SK-N-SH (cell line): Measurements from ENCODE around the gene HLTF. TPM values are rescaled to one million over a fixed set of nuclear protein-coding genes. Genes with fewer than 3 reads are reported as not detected.

ENCODE experiments used
- CTCF ChIA-PET: fragments of 300-600, 350-600 bp; formaldehyde crosslinking; extraction: SDS; loops from one replicate; lab custom pipeline; 2021; lab: Yijun Ruan, JAX
- POLR2A ChIA-PET: fragments of 350-600 bp; sonication (Branson Sonifier 250); formaldehyde crosslinking; extraction: SDS; loops from one replicate; lab custom pipeline; 2020; ENCODE audit warnings: antibody characterized with exemption, inconsistent platforms; lab: Yijun Ruan, JAX
- DNase-seq: peaks from one replicate; pipeline ENCODE4 v3.0.0; 2012
- H2AFZ ChIP-seq: fragments of 200-600 bp; sonication (generic); 2 replicates; pipeline ENCODE4 v1.8.1; 2016; ENCODE audit warnings: antibody characterized with exemption, mild to moderate bottlenecking, low read depth
- H3F3A ChIP-seq: fragments of 200-600 bp; sonication (generic); replicated peaks from 2 replicates; pipeline ENCODE3; 2016; ENCODE audit warnings: antibody characterized with exemption, mild to moderate bottlenecking; ENCODE audit not compliant: insufficient read depth
- H3K27ac ChIP-seq, 2 experiments: fragments of 200-500 bp in 1 of 2; fragments of 200-600 bp in 1 of 2; sonication (Bioruptor generic) in 1 of 2; sonication (generic), shearing (Covaris generic) in 1 of 2; 2 replicates each; pipeline versions ENCODE4 v1.5.1 to v1.6.1; 2014 to 2016; ENCODE audit warnings: low read depth in 2 of 2, inconsistent platforms in 1 of 2, low read length in 1 of 2, mild to moderate bottlenecking in 1 of 2, mixed read lengths in 1 of 2
- H3K27me3 ChIP-seq: fragments of 200-600 bp; sonication (generic), shearing (Covaris generic); 2 replicates; pipeline ENCODE4 v1.6.1; 2016; ENCODE audit warnings: mixed run types; ENCODE audit not compliant: insufficient read depth
- H3K36me3 ChIP-seq, 2 experiments: fragments of 200-500 bp in 1 of 2; fragments of 200-600 bp in 1 of 2; sonication (Bioruptor generic) in 1 of 2; sonication (generic) in 1 of 2; replicated peaks in 1 of 2; 2 replicates each; pipeline versions ENCODE3 to v1.5.1; 2014 to 2016; ENCODE audit warnings: low read length in 1 of 2, mild to moderate bottlenecking in 1 of 2; ENCODE audit not compliant: insufficient read depth in 2 of 2, control insufficient read depth in 1 of 2
- H3K4me1 ChIP-seq, 2 experiments: fragments of 200-500 bp in 1 of 2; fragments of 200-600 bp in 1 of 2; sonication (Bioruptor generic) in 1 of 2; sonication (generic), shearing (Covaris generic) in 1 of 2; 2 replicates each; pipeline versions ENCODE4 v1.5.1 to v1.6.1; 2014 to 2016; ENCODE audit warnings: low read depth in 1 of 2, low read length in 1 of 2, mixed run types in 1 of 2; ENCODE audit not compliant: insufficient read depth in 2 of 2, control insufficient read depth in 1 of 2
- H3K4me2 ChIP-seq: fragments of 200-600 bp; sonication (generic), shearing (Covaris generic); 2 replicates; pipeline ENCODE4 v1.6.1; 2017; ENCODE audit warnings: mixed run types
- H3K4me3 ChIP-seq, 2 experiments: fragments of 200-500 bp in 1 of 2; fragments of 200-600 bp in 1 of 2; sonication (Bioruptor generic) in 1 of 2; sonication (generic), shearing (Covaris generic) in 1 of 2; 2 replicates each; pipeline versions ENCODE4 v1.5.1 to v1.8.1; 2014 to 2016; ENCODE audit warnings: low read depth in 2 of 2, inconsistent platforms in 1 of 2, low read length in 1 of 2, mild to moderate bottlenecking in 1 of 2, mixed read lengths in 1 of 2, moderate library complexity in 1 of 2
- H3K79me2 ChIP-seq: fragments of 200-600 bp; sonication (generic); 2 replicates; pipeline ENCODE4 v1.8.1; 2017; ENCODE audit warnings: mild to moderate bottlenecking; ENCODE audit not compliant: insufficient read depth
- H3K9ac ChIP-seq: fragments of 200-600 bp; sonication (generic); 2 replicates; pipeline ENCODE4 v1.6.1; 2017; ENCODE audit warnings: mixed run types
- H3K9me2 ChIP-seq: fragments of 200-600 bp; sonication (generic); 2 replicates; pipeline ENCODE4 v1.6.1; 2017; ENCODE audit warnings: mixed run types
- H3K9me3 ChIP-seq: fragments of 200-600 bp; sonication (generic); 2 replicates; pipeline ENCODE4 v1.6.1; 2017; ENCODE audit warnings: mixed run types, mild to moderate bottlenecking, moderate library complexity
- H4K20me1 ChIP-seq: fragments of 200-600 bp; sonication (generic); 2 replicates; pipeline ENCODE4 v1.6.1; 2017; ENCODE audit warnings: mild to moderate bottlenecking, mixed run types; ENCODE audit not compliant: insufficient read depth
- ELF1 ChIP-seq: IDR thresholded peaks from 2 replicates; pipeline ENCODE4 v1.4.0; 2012
- EP300 ChIP-seq, 2 experiments: IDR thresholded peaks; 2 replicates each; pipeline versions ENCODE4 v1.4.0 to v1.6.1; 2012; ENCODE audit warnings: borderline replicate concordance in 1 of 2, low read depth in 1 of 2, low read length in 1 of 2
- EZH2phosphoT487 ChIP-seq: fragments of 200-600 bp; sonication (generic); IDR thresholded peaks from 2 replicates; pipeline ENCODE4 v1.6.1; 2017; ENCODE audit warnings: low read depth, mixed run types, mild to moderate bottlenecking, antibody characterized with exemption, moderate library complexity, borderline replicate concordance
- FOSL2 ChIP-seq: IDR thresholded peaks from 2 replicates; pipeline ENCODE4 v1.4.0; 2012; ENCODE audit warnings: low read depth, mild to moderate bottlenecking, moderate library complexity, borderline replicate concordance
- FOXJ3 ChIP-seq: sonication (generic); formaldehyde crosslinking; IDR thresholded peaks from 2 replicates; pipeline ENCODE4 v1.5.1; 2020; ENCODE audit warnings: mild to moderate bottlenecking, missing genetic modification reagents
- FOXM1 ChIP-seq: IDR thresholded peaks from 2 replicates; pipeline ENCODE4 v1.4.0; 2012; ENCODE audit warnings: low read depth, mild to moderate bottlenecking
- GABPA ChIP-seq: IDR thresholded peaks from 2 replicates; pipeline ENCODE4 v1.4.0; 2012; ENCODE audit warnings: low read depth, mild to moderate bottlenecking
- GATA2 ChIP-seq: sonication (generic); formaldehyde crosslinking; IDR thresholded peaks from 2 replicates; pipeline ENCODE4 v1.5.0; 2020; ENCODE audit warnings: mild to moderate bottlenecking, missing genetic modification reagents
- JUND ChIP-seq: IDR thresholded peaks from 2 replicates; pipeline ENCODE4 v1.4.0; 2012
- MAX ChIP-seq: IDR thresholded peaks from 2 replicates; pipeline ENCODE4 v1.4.0; 2012; ENCODE audit warnings: low read depth
- MEF2A ChIP-seq: IDR thresholded peaks from 2 replicates; pipeline ENCODE4 v1.4.0; 2012; ENCODE audit warnings: low read depth, borderline replicate concordance
- NFIC ChIP-seq: IDR thresholded peaks from 2 replicates; pipeline ENCODE4 v1.4.0; 2012; ENCODE audit warnings: borderline replicate concordance
- PBX3 ChIP-seq: IDR thresholded peaks from 2 replicates; pipeline ENCODE4; 2012
- POLR2AphosphoS5 ChIP-seq: IDR thresholded peaks from 2 replicates; pipeline ENCODE4 v1.6.1; 2012; ENCODE audit warnings: low read depth, low read length
- TCF12 ChIP-seq: IDR thresholded peaks from 2 replicates; pipeline ENCODE4 v1.4.0; 2012
- TEAD4 ChIP-seq: IDR thresholded peaks from 2 replicates; pipeline ENCODE4 v1.4.0; 2012; ENCODE audit warnings: mild to moderate bottlenecking, borderline replicate concordance; ENCODE audit not compliant: insufficient read depth
- WGBS: methylation state at CpG from one replicate; pipeline ENCODE4 v1.1.6; 2017; ENCODE audit warnings: low lambda C conversion rate; 5-methylcytosine and 5-hydroxymethylcytosine counted together
- polyA plus RNA-seq, 3 experiments: library from polyadenylated mRNA; depleted of rRNA; stranded (reverse); fragments of >200 nt; gene quantifications; 2 replicates each; pipeline ENCODE4 v1.2.3, GENCODE V29; 2012
- TF ChIP-seq, protein P1 (sequence below): IDR thresholded peaks from 2 replicates; pipeline ENCODE4 v1.4.0; 2012; ENCODE audit warnings: low read depth, borderline replicate concordance
- TF ChIP-seq, protein P2 (sequence below): IDR thresholded peaks from 2 replicates; pipeline ENCODE4 v1.4.0; 2012; ENCODE audit warnings: low read depth, borderline replicate concordance
- TF ChIP-seq, protein P3 (sequence below): fragments of 150-350 bp; IDR thresholded peaks from 2 replicates; pipeline ENCODE4 v1.6.1; 2016; ENCODE audit warnings: mild to moderate bottlenecking, low read depth, low read length

HLTF gene
- polyA plus RNA-seq, 1 of the 3 experiments (the other 2 are of a cell fraction) = 10.1 TPM

DNA sequence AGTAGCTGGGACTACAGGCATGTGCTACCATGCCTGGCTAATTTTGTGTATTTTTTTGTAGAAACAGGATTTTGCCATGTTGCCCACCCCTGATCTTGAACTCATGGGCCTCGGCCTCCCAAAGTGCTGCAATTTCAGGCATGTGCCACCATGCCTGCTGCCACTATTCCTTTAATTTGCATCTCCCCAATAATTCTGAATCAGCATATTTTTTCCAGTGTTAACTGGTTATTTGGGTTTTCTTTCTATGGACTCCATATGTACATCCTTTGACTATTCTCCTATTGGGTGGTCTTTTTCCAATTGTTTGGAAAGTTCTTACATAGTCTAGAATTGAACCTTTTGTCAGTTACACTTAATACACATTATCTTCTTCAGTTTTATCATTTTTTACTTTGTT, 28.1 kb downstream of the HLTF start:
- Histone ChIP-seq H3K27me3 (no peaks in the 10 kb centered on the region), H3K4me2 (no peak overlapping the region), H3F3A (peaks cover 5% of the 10 kb centered on the region), H4K20me1 (no peaks in the 10 kb centered on the region), H3K9me3 (no peaks in the 10 kb centered on the region), H3K9ac (no peak overlapping the region), H3K27ac (no peak overlapping the region), H3K4me3 (no peak overlapping the region), H3K9me2 (no peaks in the 10 kb centered on the region), H2AFZ (no peak overlapping the region)
- ChIA-PET CTCF (interaction anchor here (2.2 kb wide), 1 partner anchor 10 kb away, joined by 6 read pairs; no protein-coding TSS in a partner anchor), POLR2A (no interaction called here)
- WGBS = 100% methylated on average over 1 of the region's 1 CpG
- TF ChIP-seq, protein P1, sequence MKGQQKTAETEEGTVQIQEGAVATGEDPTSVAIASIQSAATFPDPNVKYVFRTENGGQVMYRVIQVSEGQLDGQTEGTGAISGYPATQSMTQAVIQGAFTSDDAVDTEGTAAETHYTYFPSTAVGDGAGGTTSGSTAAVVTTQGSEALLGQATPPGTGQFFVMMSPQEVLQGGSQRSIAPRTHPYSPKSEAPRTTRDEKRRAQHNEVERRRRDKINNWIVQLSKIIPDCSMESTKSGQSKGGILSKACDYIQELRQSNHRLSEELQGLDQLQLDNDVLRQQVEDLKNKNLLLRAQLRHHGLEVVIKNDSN = no peak
- TF ChIP-seq, protein P2, sequence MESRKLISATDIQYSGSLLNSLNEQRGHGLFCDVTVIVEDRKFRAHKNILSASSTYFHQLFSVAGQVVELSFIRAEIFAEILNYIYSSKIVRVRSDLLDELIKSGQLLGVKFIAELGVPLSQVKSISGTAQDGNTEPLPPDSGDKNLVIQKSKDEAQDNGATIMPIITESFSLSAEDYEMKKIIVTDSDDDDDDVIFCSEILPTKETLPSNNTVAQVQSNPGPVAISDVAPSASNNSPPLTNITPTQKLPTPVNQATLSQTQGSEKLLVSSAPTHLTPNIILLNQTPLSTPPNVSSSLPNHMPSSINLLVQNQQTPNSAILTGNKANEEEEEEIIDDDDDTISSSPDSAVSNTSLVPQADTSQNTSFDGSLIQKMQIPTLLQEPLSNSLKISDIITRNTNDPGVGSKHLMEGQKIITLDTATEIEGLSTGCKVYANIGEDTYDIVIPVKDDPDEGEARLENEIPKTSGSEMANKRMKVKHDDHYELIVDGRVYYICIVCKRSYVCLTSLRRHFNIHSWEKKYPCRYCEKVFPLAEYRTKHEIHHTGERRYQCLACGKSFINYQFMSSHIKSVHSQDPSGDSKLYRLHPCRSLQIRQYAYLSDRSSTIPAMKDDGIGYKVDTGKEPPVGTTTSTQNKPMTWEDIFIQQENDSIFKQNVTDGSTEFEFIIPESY = no peak
- TF ChIP-seq EP300 (IDR thresholded peaks at IDR 0.05; ENCODE audit: borderline replicate concordance in 1 of 2, low read depth in 1 of 2, low read length in 1 of 2) = no peak
- TF ChIP-seq, all 33 proteins: peak for 0
- no peaks in the 10 kb centered on the region for H3K79me2 ChIP-seq
- H3K4me1 ChIP-seq = no peaks in the 10 kb centered on the region
- no peak for DNase-seq
- H3K36me3 ChIP-seq = peaks cover 72 to 80% of the 10 kb centered on the region in 2 experiments

GRCh38 chr3:149055575-149055974, 30.8 kb downstream of the HLTF start:
- DNase-seq = no peak
- ChIA-PET POLR2A (no interaction called here), CTCF (no interaction called here)
- H2AFZ ChIP-seq = no peak overlapping the region
- H3K4me1 ChIP-seq = no peaks in the 10 kb centered on the region
- no peak overlapping the region for H3K27ac ChIP-seq
- H3K9ac ChIP-seq = no peak overlapping the region
- H3F3A ChIP-seq = peaks cover 5% of the 10 kb centered on the region
- no peaks in the 10 kb centered on the region for H3K9me3 ChIP-seq
- peaks cover 82 to 86% of the 10 kb centered on the region in 2 experiments for H3K36me3 ChIP-seq
- TF ChIP-seq TEAD4 (no peak), FOXJ3 (CRISPR knock-in tag) (no peak), MAX (no peak), MEF2A (no peak), GABPA (no peak), EP300 (IDR thresholded peaks at IDR 0.05; ENCODE audit: borderline replicate concordance in 1 of 2, low read depth in 1 of 2, low read length in 1 of 2) (no peak), FOXM1 (no peak), FOSL2 (no peak), ELF1 (no peak), POLR2AphosphoS5 (no peak), NFIC (no peak), EZH2phosphoT487 (no peak), PBX3 (no peak), JUND (no peak), TCF12 (no peak), GATA2 (no peak)
- TF ChIP-seq, protein P1 = no peak
- TF ChIP-seq, protein P2 = no peak
- TF ChIP-seq, protein P3, sequence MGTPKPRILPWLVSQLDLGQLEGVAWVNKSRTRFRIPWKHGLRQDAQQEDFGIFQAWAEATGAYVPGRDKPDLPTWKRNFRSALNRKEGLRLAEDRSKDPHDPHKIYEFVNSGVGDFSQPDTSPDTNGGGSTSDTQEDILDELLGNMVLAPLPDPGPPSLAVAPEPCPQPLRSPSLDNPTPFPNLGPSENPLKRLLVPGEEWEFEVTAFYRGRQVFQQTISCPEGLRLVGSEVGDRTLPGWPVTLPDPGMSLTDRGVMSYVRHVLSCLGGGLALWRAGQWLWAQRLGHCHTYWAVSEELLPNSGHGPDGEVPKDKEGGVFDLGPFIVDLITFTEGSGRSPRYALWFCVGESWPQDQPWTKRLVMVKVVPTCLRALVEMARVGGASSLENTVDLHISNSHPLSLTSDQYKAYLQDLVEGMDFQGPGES = no peak
- H3K9me2 ChIP-seq = no peaks in the 10 kb centered on the region
- WGBS = 94% methylated on average over 3 of the region's 3 CpGs
- no peak overlapping the region for H3K4me2 ChIP-seq
- no peaks in the 10 kb centered on the region for H3K79me2 ChIP-seq
- H3K4me3 ChIP-seq = no peak overlapping the region
- no peaks in the 10 kb centered on the region for H4K20me1 ChIP-seq
- H3K27me3 ChIP-seq = no peaks in the 10 kb centered on the region
